ENCODE results near the gene TASP1.

Gene TASP1

DNA sequence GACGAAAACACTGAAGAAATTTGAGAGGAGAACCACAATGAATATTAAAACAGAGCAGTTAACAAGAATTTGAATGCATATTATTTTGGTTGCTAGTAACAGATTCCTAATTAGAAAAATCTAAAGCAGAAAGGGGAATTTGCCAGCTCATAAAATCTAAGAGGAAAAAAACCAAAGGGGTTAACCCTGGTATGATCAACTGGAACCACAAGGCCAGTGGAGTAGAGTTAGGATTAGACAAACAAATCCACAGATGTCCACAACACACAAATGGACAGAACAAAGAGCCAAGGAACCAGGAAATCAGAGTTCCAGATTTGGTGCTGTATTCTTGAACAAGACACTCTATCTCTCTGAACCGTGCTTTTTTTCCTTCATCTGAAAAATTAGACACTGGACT lies 195.0 kb downstream of the TASP1 start:
- no peak overlapping the region for H3K4me3 ChIP-seq (ENCODE audit: low read length)
- DNase-seq (ENCODE audit: low read depth): no peak
- TF ChIP-seq, protein P1, sequence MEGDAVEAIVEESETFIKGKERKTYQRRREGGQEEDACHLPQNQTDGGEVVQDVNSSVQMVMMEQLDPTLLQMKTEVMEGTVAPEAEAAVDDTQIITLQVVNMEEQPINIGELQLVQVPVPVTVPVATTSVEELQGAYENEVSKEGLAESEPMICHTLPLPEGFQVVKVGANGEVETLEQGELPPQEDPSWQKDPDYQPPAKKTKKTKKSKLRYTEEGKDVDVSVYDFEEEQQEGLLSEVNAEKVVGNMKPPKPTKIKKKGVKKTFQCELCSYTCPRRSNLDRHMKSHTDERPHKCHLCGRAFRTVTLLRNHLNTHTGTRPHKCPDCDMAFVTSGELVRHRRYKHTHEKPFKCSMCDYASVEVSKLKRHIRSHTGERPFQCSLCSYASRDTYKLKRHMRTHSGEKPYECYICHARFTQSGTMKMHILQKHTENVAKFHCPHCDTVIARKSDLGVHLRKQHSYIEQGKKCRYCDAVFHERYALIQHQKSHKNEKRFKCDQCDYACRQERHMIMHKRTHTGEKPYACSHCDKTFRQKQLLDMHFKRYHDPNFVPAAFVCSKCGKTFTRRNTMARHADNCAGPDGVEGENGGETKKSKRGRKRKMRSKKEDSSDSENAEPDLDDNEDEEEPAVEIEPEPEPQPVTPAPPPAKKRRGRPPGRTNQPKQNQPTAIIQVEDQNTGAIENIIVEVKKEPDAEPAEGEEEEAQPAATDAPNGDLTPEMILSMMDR (conservative IDR thresholded peaks at IDR 0.05; ENCODE audit: low read depth, low read length): no peak

DNA sequence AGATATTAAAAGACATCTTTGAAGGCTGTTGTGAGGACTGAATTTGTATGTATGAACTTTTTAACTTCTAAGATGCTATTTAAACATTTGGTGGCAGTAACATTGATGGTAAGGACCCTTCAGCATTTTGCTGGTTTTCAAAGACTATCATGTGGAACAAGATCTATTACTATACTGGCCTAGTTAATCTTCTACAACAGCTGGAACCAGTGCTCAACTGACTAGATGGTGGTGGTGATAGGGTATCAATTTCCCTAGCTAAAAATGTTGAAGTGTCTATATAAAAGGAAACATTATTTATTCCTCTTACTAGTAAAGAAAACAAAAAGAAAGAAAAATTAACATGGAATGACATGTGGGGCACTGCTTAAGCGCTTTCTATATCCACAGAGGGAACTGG lies 195.7 kb downstream of the TASP1 start:
- TF ChIP-seq, protein P1 (conservative IDR thresholded peaks at IDR 0.05; ENCODE audit: low read depth, low read length): no peak
- no peak for DNase-seq (ENCODE audit: low read depth)
- H3K4me3 ChIP-seq (ENCODE audit: low read length): no peak overlapping the region

DNA sequence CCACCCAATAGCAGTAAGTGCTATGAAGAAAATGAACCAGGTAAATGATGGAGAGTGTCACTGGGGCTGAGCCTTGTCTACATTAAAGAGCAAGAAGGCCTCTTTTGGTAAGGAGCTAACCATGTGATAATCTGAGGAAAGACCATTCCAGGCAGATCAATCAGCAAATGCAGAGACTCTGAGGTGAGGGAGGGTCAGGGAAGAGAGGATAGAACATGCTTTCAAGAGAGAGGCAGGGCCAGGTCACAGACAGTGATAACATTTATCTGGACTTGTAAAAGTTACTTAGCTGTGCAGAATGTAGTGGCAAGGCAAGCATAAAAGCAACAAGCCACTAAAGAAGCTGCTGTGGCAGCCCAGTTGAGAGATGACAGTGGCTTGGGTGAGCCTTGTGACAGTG lies 197.3 kb downstream of the TASP1 start:
- TF ChIP-seq, protein P1 (conservative IDR thresholded peaks at IDR 0.05; ENCODE audit: low read depth, low read length): no peak
- no peak for DNase-seq (ENCODE audit: low read depth)
- H3K4me3 ChIP-seq (ENCODE audit: low read length): no peak overlapping the region

DNA sequence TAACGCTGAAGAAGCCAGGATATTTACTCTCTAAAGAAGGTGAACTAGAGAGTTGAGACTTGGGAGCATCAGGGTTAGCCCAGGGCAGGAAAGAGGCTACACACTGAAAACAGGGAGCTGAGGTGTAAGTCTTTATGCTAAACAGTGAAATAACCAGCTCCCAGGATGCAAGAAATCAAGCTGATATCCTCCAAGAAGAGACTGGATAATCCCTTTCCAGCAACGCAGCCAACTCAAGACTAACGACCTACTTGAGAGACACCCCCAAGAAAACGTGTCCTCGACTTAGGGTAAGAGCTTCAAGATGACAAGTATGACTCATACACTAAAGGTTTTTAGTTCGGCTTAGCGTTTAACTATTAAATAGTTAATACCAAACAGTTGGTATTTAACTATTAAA lies 202.2 kb downstream of the TASP1 start:
- TF ChIP-seq, protein P1 (conservative IDR thresholded peaks at IDR 0.05; ENCODE audit: low read depth, low read length): no peak
- DNase-seq (ENCODE audit: low read depth): peak; percentile 10

DNA sequence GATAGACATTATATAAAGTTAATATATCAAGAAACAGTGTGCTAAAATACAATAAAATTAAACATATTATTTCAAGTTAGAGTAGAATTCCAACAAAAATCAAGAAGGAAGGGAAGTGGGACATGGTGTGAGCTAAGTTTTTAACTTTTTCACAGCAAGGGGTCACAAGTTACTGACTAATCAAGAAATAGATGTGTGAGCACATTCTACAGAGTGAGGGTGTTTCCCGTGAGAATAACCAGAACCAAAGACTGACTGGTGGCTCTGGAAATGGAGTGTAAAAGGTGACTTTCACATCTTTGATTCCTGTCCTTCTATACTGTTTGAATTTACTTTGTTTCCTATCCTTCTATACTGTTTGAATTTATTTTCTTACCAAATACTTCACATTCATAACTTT lies 206.6 kb downstream of the TASP1 start:
- no peak for DNase-seq (ENCODE audit: low read depth)
- TF ChIP-seq, protein P1 (conservative IDR thresholded peaks at IDR 0.05; ENCODE audit: low read depth, low read length): no peak
- H3K4me3 ChIP-seq (ENCODE audit: low read length): no peak overlapping the region

More for the DNA sequence above, 202.2 kb downstream of the TASP1 start:
- H3K4me3 ChIP-seq (ENCODE audit: low read length): no peak overlapping the region

DNA sequence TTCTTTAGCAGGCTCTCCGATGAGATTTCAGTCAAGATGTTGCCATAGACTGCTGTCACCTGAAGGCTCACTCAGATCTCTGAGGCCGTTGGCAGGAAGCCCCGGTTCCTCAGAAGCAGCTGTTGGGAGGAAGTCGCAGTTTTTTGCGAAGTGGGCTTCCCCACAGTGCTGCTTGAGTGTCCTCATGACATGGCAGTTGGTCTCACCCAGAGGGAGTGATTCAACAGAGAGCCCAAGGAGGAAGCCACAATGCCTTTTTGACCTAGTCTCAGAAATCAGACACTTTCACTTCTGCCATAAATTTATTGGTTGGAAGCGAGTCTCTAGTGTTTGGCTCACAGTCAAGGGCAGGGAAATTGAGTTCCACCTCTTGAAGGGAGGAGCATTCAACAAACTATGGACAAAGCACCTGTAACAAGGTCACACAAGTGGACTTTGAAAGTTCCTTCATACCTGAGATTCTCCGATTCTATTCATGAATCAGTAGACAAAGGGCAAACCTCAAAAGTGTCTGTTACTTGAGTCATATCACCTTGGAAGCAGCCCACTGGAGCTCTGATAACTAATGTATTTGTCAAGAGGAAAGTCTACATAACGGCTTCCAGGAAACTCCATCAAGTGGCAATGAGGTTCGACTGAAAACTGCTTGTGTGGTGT lies 208.3 kb downstream of the TASP1 start:
- no peak overlapping the region for H3K4me3 ChIP-seq (ENCODE audit: low read length)
- DNase-seq (ENCODE audit: low read depth): no peak
- TF ChIP-seq, protein P1 (conservative IDR thresholded peaks at IDR 0.05; ENCODE audit: low read depth, low read length): no peak

DNA sequence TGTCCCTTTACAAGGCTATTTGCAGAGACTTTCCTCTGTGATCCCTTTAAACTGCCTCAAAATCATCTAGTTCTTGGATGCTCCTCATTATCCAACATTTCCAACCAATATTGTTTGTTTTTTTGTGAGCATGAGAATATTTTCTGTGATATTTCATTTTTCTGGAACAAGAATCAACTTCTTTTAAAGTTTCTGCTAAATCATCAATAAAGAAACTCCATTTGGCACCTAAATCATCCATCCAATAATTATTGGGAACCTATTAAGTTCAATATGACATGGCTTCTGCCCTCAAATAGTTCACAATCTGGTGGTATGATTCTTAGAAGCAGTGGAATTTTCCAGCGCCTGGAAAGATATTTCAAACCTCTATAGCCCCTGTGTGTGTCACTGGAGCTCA lies 210.0 kb downstream of the TASP1 start:
- H3K4me3 ChIP-seq (ENCODE audit: low read length): no peak overlapping the region
- TF ChIP-seq, protein P1 (conservative IDR thresholded peaks at IDR 0.05; ENCODE audit: low read depth, low read length): no peak

More for the DNA sequence above, 210.0 kb downstream of the TASP1 start:
- no peak for DNase-seq (ENCODE audit: low read depth)

Measured in retinal pigment epithelial cell (primary cell).